ENCODE data around the gene UBA52. TPM values are rescaled to one million over a fixed set of nuclear protein-coding genes. Genes with fewer than 3 reads are reported as not detected.
A peak's percentile ranks its signal among the peaks of the same experiment; 100 is the strongest.

The UBA52 gene
- total and polyA plus RNA-seq, 2 of the 13 experiments (the other 11 are each of a cell fraction or from before 2014, with no cell fraction given): 959 to 1,782 TPM

DNA sequence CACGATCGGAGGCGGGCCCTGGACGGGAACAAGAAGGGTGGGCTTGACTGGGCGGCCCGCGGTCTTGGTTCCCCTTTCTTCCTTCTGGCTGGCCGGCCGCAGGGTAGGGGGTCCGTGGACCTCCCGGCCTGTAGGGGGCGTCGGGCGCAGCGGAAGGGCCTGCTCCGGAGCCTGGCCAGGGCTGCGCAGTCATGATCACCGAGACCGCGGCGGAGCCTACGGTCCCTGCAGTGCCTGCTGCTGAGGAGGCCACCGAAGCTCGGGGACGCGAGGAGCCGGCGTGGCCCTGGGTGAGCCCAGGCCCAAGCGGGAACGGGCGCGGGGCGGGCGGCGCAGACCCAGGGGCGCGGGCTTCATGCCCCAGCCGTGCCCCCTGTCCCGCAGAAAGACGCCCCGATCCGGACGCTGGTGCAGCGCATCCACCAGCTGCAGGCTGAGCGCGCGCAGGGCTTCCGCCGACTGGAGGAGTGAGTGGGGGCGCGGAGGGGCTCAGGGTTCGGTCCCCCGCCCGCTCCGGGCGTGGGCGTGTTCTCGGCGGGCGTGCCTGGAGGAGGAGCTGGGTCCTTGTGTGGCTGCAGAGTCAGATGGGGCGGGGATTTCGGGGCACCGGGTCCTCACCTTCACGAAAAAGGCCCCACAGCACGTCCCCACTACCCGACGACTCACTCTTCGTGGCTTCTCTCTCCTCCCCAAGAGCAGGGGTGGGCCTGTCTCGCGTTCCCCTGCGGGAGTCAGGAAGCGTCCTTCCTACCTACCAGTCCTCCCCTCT, 17.1 kb downstream of the UBA52 start, which contains the start of gene REX1BD (continued):
- TF ChIP-seq, protein P1, sequence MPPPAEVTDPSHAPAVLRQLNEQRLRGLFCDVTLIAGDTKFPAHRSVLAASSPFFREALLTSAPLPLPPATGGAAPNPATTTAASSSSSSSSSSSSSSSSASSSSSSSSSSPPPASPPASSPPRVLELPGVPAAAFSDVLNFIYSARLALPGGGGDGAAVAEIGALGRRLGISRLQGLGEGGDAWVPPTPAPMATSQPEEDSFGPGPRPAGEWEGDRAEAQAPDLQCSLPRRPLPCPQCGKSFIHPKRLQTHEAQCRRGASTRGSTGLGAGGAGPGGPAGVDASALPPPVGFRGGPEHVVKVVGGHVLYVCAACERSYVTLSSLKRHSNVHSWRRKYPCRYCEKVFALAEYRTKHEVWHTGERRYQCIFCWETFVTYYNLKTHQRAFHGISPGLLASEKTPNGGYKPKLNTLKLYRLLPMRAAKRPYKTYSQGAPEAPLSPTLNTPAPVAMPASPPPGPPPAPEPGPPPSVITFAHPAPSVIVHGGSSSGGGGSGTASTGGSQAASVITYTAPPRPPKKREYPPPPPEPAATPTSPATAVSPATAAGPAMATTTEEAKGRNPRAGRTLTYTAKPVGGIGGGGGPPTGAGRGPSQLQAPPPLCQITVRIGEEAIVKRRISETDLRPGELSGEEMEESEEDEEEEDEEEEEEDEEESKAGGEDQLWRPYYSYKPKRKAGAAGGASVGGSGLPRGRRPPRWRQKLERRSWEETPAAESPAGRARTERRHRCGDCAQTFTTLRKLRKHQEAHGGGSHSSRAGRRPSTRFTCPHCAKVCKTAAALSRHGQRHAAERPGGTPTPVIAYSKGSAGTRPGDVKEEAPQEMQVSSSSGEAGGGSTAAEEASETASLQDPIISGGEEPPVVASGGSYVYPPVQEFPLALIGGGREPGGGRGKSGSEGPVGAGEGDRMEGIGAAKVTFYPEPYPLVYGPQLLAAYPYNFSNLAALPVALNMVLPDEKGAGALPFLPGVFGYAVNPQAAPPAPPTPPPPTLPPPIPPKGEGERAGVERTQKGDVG (CRISPR knock-in tag; IDR thresholded peaks at IDR 0.05; ENCODE audit: borderline replicate concordance): no peak
- no peak for TF ChIP-seq FOXA1 (IDR thresholded peaks at IDR 0.05)
- no peak; the same call in 1 of the 2 replicates for TF ChIP-seq FOXA1 (CRISPR knock-in tag; IDR thresholded peaks at IDR 0.05)
- TF ChIP-seq ZMYM4 (CRISPR knock-in tag; IDR thresholded peaks at IDR 0.05): peak; percentile 98
- TF ChIP-seq, protein P2, sequence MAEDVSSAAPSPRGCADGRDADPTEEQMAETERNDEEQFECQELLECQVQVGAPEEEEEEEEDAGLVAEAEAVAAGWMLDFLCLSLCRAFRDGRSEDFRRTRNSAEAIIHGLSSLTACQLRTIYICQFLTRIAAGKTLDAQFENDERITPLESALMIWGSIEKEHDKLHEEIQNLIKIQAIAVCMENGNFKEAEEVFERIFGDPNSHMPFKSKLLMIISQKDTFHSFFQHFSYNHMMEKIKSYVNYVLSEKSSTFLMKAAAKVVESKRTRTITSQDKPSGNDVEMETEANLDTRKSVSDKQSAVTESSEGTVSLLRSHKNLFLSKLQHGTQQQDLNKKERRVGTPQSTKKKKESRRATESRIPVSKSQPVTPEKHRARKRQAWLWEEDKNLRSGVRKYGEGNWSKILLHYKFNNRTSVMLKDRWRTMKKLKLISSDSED (CRISPR knock-in tag; IDR thresholded peaks at IDR 0.05): 0 out of 2 replicates have a peak, but pooled peaks have one; percentile 57
- peak; percentile 45; the same call in 1 of the 2 replicates for TF ChIP-seq SP4 (CRISPR knock-in tag; IDR thresholded peaks at IDR 0.05)
- TF ChIP-seq CAMTA2 (CRISPR knock-in tag; IDR thresholded peaks at IDR 0.05; ENCODE audit: borderline replicate concordance): no peak
- peak; percentile 55; the same call in 1 of the 2 replicates for TF ChIP-seq ZNF317 (CRISPR knock-in tag; IDR thresholded peaks at IDR 0.05)
- TF ChIP-seq, protein P3, sequence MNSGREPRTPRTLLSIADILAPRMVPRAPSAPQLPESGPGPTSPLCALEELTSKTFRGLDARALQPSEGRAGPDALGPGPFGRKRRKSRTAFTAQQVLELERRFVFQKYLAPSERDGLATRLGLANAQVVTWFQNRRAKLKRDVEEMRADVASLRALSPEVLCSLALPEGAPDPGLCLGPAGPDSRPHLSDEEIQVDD (CRISPR knock-in tag; IDR thresholded peaks at IDR 0.05; ENCODE audit: borderline replicate concordance): no peak
- no peak for TF ChIP-seq PTBP1 (IDR thresholded peaks at IDR 0.05; ENCODE audit: low read depth, low read length, poor library complexity, severe bottlenecking)
- no peak; the same call in none of the 2 replicates for TF ChIP-seq ZNF567 (CRISPR knock-in tag; IDR thresholded peaks at IDR 0.05; ENCODE audit: borderline replicate concordance)
- no peak for TF ChIP-seq MAFG (CRISPR knock-in tag; IDR thresholded peaks at IDR 0.05)
- TF ChIP-seq ZFYVE20 (CRISPR knock-in tag; IDR thresholded peaks at IDR 0.05; ENCODE audit: borderline replicate concordance, low read depth): 0 out of 2 replicates have a peak, but pooled peaks have one; percentile 49
- peak; percentile 64; the same call in 1 of the 2 replicates for TF ChIP-seq ZMAT3 (CRISPR knock-in tag; conservative IDR thresholded peaks at IDR 0.05)
- TF ChIP-seq ZC3H13 (CRISPR knock-in tag; IDR thresholded peaks at IDR 0.05): peak; percentile 19
- TF ChIP-seq, protein P4, sequence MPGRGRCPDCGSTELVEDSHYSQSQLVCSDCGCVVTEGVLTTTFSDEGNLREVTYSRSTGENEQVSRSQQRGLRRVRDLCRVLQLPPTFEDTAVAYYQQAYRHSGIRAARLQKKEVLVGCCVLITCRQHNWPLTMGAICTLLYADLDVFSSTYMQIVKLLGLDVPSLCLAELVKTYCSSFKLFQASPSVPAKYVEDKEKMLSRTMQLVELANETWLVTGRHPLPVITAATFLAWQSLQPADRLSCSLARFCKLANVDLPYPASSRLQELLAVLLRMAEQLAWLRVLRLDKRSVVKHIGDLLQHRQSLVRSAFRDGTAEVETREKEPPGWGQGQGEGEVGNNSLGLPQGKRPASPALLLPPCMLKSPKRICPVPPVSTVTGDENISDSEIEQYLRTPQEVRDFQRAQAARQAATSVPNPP (CRISPR knock-in tag; IDR thresholded peaks at IDR 0.05): peak; percentile 66
- TF ChIP-seq, protein P5, sequence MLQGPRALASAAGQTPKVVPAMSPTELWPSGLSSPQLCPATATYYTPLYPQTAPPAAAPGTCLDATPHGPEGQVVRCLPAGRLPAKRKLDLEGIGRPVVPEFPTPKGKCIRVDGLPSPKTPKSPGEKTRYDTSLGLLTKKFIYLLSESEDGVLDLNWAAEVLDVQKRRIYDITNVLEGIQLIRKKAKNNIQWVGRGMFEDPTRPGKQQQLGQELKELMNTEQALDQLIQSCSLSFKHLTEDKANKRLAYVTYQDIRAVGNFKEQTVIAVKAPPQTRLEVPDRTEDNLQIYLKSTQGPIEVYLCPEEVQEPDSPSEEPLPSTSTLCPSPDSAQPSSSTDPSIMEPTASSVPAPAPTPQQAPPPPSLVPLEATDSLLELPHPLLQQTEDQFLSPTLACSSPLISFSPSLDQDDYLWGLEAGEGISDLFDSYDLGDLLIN (CRISPR knock-in tag; IDR thresholded peaks at IDR 0.05; ENCODE audit: borderline replicate concordance): 0 out of 2 replicates have a peak, but pooled peaks have one; percentile 31
- no peak for TF ChIP-seq ZNF468 (CRISPR knock-in tag; IDR thresholded peaks at IDR 0.05)
- TF ChIP-seq JUN (CRISPR knock-in tag; IDR thresholded peaks at IDR 0.05): 0 out of 2 replicates have a peak, but pooled peaks have one; percentile 41
- no peak for TF ChIP-seq HNRNPH1 (optimal IDR thresholded peaks at IDR 0.05; ENCODE audit: low read depth, low read length)
- TF ChIP-seq ZBTB8A (CRISPR knock-in tag; IDR thresholded peaks at IDR 0.05; ENCODE audit: borderline replicate concordance, low read depth): no peak; the same call in 1 of the 2 replicates
- peak; percentile 89 for TF ChIP-seq ZNF235 (CRISPR knock-in tag; IDR thresholded peaks at IDR 0.05; ENCODE audit: borderline replicate concordance)
